HFFc6 (cell line): ENCODE data around the gene KCNG2. TPM values are rescaled to one million over a fixed set of nuclear protein-coding genes. Genes with fewer than 3 reads are reported as not detected.

ENCODE experiments used
- DNase-seq: peaks from one replicate; pipeline ENCODE4 v3.0.0-alpha.2; 2018
- H3K27ac Mint-ChIP-seq: 2 replicates; pipeline ENCODE4 v1.8.0; 2020; ENCODE audit warnings: mild to moderate bottlenecking, mixed read lengths
- H3K27me3 Mint-ChIP-seq: 2 replicates; pipeline ENCODE4 v1.8.0; 2021; ENCODE audit warnings: mild to moderate bottlenecking, moderate library complexity, mixed read lengths; ENCODE audit not compliant: insufficient read depth
- H3K36me3 Mint-ChIP-seq: 2 replicates; pipeline ENCODE4 v1.8.0; 2021; ENCODE audit warnings: low read depth, mixed read lengths
- H3K4me1 Mint-ChIP-seq: 2 replicates; pipeline ENCODE4 v1.8.0; 2020; ENCODE audit warnings: low read depth, mixed read lengths
- H3K4me3 Mint-ChIP-seq: 2 replicates; pipeline ENCODE4 v1.8.0; 2020; ENCODE audit warnings: mild to moderate bottlenecking, moderate library complexity, mixed read lengths
- H3K9me3 Mint-ChIP-seq: 2 replicates; pipeline ENCODE4 v1.8.0; 2020; ENCODE audit warnings: mild to moderate bottlenecking, mixed read lengths
- CTCF ChIP-seq: fragments of 200-600 bp; sonication (generic); IDR thresholded peaks from 2 replicates; pipeline ENCODE4 v1.5.0; 2021; ENCODE audit warnings: antibody characterized with exemption, mild to moderate bottlenecking
- total RNA-seq, 6 experiments: library from RNA; stranded (reverse); fragmentation: NEBNext Ultra II Directional; extraction: Animal tissue kit (Norgen Biotek cat#: 25700); gene quantifications; 2 replicates in 1 of 6; 3 replicates in 5 of 6; pipeline ENCODE4 v1.2.3, GENCODE V29; 2021

KCNG2 gene
- total RNA-seq, 6 experiments from 2014 or later, result not detected

- Mint-ChIP-seq H3K9me3 (peaks cover 9% of the 10 kb centered on the region), H3K27me3 (no peaks in the 10 kb centered on the region), H3K4me3 (no peak overlapping the region), H3K4me1 (no peaks in the 10 kb centered on the region), H3K36me3 (peaks cover 41% of the 10 kb centered on the region), H3K27ac (no peak overlapping the region)
- no peak for DNase-seq
- TF ChIP-seq CTCF, result no peak
These were observed 126.3 kb downstream of the KCNG2 start for GRCh38 chr18:79923896-79924585.

GRCh38 chr18:79924814-79925731 is 127.3 kb downstream of the KCNG2 start:
- no peak overlapping the region for H3K4me3 Mint-ChIP-seq
- no peak for DNase-seq
- H3K27me3 Mint-ChIP-seq, result no peaks in the 10 kb centered on the region
- no peak overlapping the region for H3K27ac Mint-ChIP-seq
- H3K4me1 Mint-ChIP-seq, result no peaks in the 10 kb centered on the region
- peaks cover 48% of the 10 kb centered on the region for H3K36me3 Mint-ChIP-seq
- peaks cover 20% of the 10 kb centered on the region for H3K9me3 Mint-ChIP-seq
- no peak for TF ChIP-seq CTCF

- H3K9me3 Mint-ChIP-seq, result peaks cover 29% of the 10 kb centered on the region
- no peak overlapping the region for H3K27ac Mint-ChIP-seq
- peaks cover 59% of the 10 kb centered on the region for H3K36me3 Mint-ChIP-seq
- no peaks in the 10 kb centered on the region for H3K4me1 Mint-ChIP-seq
- no peak overlapping the region for H3K4me3 Mint-ChIP-seq
- H3K27me3 Mint-ChIP-seq, result no peaks in the 10 kb centered on the region
- DNase-seq, result no peak
- TF ChIP-seq CTCF, result no peak
These were observed 128.6 kb downstream of the KCNG2 start for GRCh38 chr18:79926306-79926705.

- Mint-ChIP-seq H3K4me1 (no peaks in the 10 kb centered on the region), H3K36me3 (peaks cover 60% of the 10 kb centered on the region), H3K4me3 (no peak overlapping the region), H3K27me3 (no peaks in the 10 kb centered on the region), H3K9me3 (peaks cover 33% of the 10 kb centered on the region), H3K27ac (no peak overlapping the region)
- TF ChIP-seq CTCF, result no peak
- DNase-seq, result no peak
These were observed 129.2 kb downstream of the KCNG2 start for GRCh38 chr18:79926715-79927606.
